HEK293 (cell line): ENCODE measurements around the gene CYP27A1.
A peak's percentile ranks its signal among the peaks of the same experiment; 100 is the strongest.

Experiments used
- CTCF ChIA-PET: fragments of 350-600 bp; formaldehyde crosslinking; extraction: SDS; loops from one replicate; lab custom pipeline; 2021; ENCODE audit warnings: antibody characterized with exemption; lab: Yijun Ruan, JAX
- POLR2A ChIA-PET: fragments of 300-600 bp; formaldehyde crosslinking; extraction: SDS; loops from one replicate; lab custom pipeline; 2020; ENCODE audit warnings: antibody characterized with exemption, inconsistent platforms; lab: Yijun Ruan, JAX
- H3K27ac ChIP-seq: fragments of 200-500 bp; sonication (Bioruptor generic); 2 replicates; pipeline ENCODE4 v1.5.1; 2014; ENCODE audit warnings: low read depth, low read length, control low read depth, inconsistent platforms; ENCODE audit errors: extremely low read depth
- H3K36me3 ChIP-seq, 2 experiments: fragments of 200-500 bp in 1 of 2; sonication (Bioruptor generic) in 1 of 2; 1 replicate in 1 of 2; 2 replicates in 1 of 2; pipeline ENCODE4 v1.5.1; 2014 to 2017; ENCODE audit warnings: inconsistent platforms in 2 of 2, low read length in 2 of 2; ENCODE audit not compliant: control insufficient read depth in 2 of 2, insufficient read depth in 1 of 2
- H3K4me1 ChIP-seq: fragments of 200-500 bp; sonication (Bioruptor generic); 2 replicates; pipeline ENCODE4 v1.5.1; 2014; ENCODE audit warnings: mild to moderate bottlenecking, low read length, inconsistent platforms; ENCODE audit not compliant: control insufficient read depth, insufficient read depth
- H3K4me3 ChIP-seq: 2 replicates; pipeline ENCODE4 v1.5.1; 2011; ENCODE audit warnings: low read depth, mild to moderate bottlenecking, control low read depth, low read length, moderate library complexity
- H3K9me3 ChIP-seq: fragments of 200-500 bp; sonication (Bioruptor generic); 2 replicates; pipeline ENCODE4 v1.5.1; 2014; ENCODE audit warnings: low read depth, low read length, inconsistent platforms; ENCODE audit not compliant: control insufficient read depth, insufficient read depth
- EGR2 ChIP-seq: fragments of 450-650 bp; formaldehyde crosslinking; IDR thresholded peaks from 2 replicates; pipeline ENCODE4 v1.5.1; 2016; ENCODE audit warnings: low read depth, missing biosample characterization, missing genetic modification characterization
- HOXC10 ChIP-seq: sonication (generic); formaldehyde crosslinking; IDR thresholded peaks from 2 replicates; pipeline ENCODE4 v1.8.1; 2023; ENCODE audit warnings: mild to moderate bottlenecking, missing genetic modification reagents
- PRDM6 ChIP-seq: fragments of 450-650 bp; formaldehyde crosslinking; IDR thresholded peaks from 2 replicates; pipeline ENCODE4 v1.5.1; 2017; ENCODE audit warnings: missing biosample characterization, missing genetic modification characterization
- SP3 ChIP-seq: fragments of 450-650 bp; formaldehyde crosslinking; IDR thresholded peaks from 2 replicates; pipeline ENCODE4 v1.5.1; 2016; ENCODE audit warnings: missing biosample characterization, missing genetic modification characterization
- ZFHX2 ChIP-seq: fragments of 450-650 bp; formaldehyde crosslinking; conservative IDR thresholded peaks from 2 replicates; pipeline ENCODE4 v1.5.1; 2016; ENCODE audit warnings: missing biosample characterization, missing genetic modification characterization
- ZFP3 ChIP-seq: fragments of 450-650 bp; formaldehyde crosslinking; IDR thresholded peaks from 2 replicates; pipeline ENCODE4 v1.5.1; 2016; ENCODE audit warnings: low read depth, missing biosample characterization, missing genetic modification characterization
- ZNF114 ChIP-seq: fragments of 450-650 bp; formaldehyde crosslinking; IDR thresholded peaks from 2 replicates; pipeline ENCODE4 v1.5.0; 2017; ENCODE audit warnings: missing biosample characterization, missing genetic modification characterization
- ZNF140 ChIP-seq: fragments of 450-650 bp; formaldehyde crosslinking; IDR thresholded peaks from 2 replicates; pipeline ENCODE4 v1.5.1; 2016; ENCODE audit warnings: missing biosample characterization, missing genetic modification characterization
- ZNF148 ChIP-seq: fragments of 450-650 bp; formaldehyde crosslinking; IDR thresholded peaks from 2 replicates; pipeline ENCODE4 v1.5.0; 2017; ENCODE audit warnings: missing biosample characterization, missing genetic modification characterization, borderline replicate concordance
- ZNF16 ChIP-seq: fragments of 450-650 bp; formaldehyde crosslinking; IDR thresholded peaks from 2 replicates; pipeline ENCODE4 v1.5.1; 2016; ENCODE audit warnings: low read depth, missing biosample characterization, missing genetic modification characterization
- ZNF26 ChIP-seq: fragments of 450-650 bp; formaldehyde crosslinking; IDR thresholded peaks from 2 replicates; pipeline ENCODE4 v1.5.1; 2016; ENCODE audit warnings: missing biosample characterization, missing genetic modification characterization
- ZNF274 ChIP-seq, 2 experiments: fragments of 200-500 bp in 1 of 2; fragments of 450-650 bp in 1 of 2; sonication (Bioruptor generic) in 1 of 2; formaldehyde crosslinking in 1 of 2; IDR thresholded peaks; 2 replicates each; pipeline versions ENCODE4 v1.5.1 to v1.6.1; 2014 to 2016; ENCODE audit warnings: borderline replicate concordance in 1 of 2, inconsistent platforms in 1 of 2, low read length in 1 of 2, missing biosample characterization in 1 of 2, missing genetic modification characterization in 1 of 2
- ZNF350 ChIP-seq: fragments of 450-650 bp; formaldehyde crosslinking; IDR thresholded peaks from 2 replicates; pipeline ENCODE4 v1.5.0; 2017; ENCODE audit warnings: missing biosample characterization, mild to moderate bottlenecking, missing genetic modification characterization
- ZNF585B ChIP-seq: fragments of 450-650 bp; formaldehyde crosslinking; IDR thresholded peaks from 2 replicates; pipeline ENCODE4 v1.5.1; 2016; ENCODE audit warnings: missing biosample characterization, missing genetic modification characterization
- ZNF692 ChIP-seq: fragments of 450-650 bp; formaldehyde crosslinking; IDR thresholded peaks from 2 replicates; pipeline ENCODE4 v1.5.1; 2016; ENCODE audit warnings: missing biosample characterization, missing genetic modification characterization
- TF ChIP-seq, protein P1 (sequence below): fragments of 450-650 bp; formaldehyde crosslinking; IDR thresholded peaks from 2 replicates; pipeline ENCODE4 v1.5.1; 2016; ENCODE audit warnings: missing biosample characterization, missing genetic modification characterization

The CYP27A1 gene

GRCh38 chr2:218813771-218814460, 32.0 kb downstream of the CYP27A1 start:
- H3K4me3 ChIP-seq = no peak overlapping the region
- ChIA-PET CTCF (no interaction called here), POLR2A (no interaction called here)
- TF ChIP-seq ZNF350 = no peak
- no peak for TF ChIP-seq ZNF26 (tag by site-specific recombination)
- no peak for TF ChIP-seq ZNF692 (tag by site-specific recombination)
- TF ChIP-seq ZNF585B = no peak
- TF ChIP-seq ZNF148 (tag by site-specific recombination) = no peak
- TF ChIP-seq ZNF114 = no peak
- no peak for TF ChIP-seq PRDM6 (tag by site-specific recombination)
- TF ChIP-seq HOXC10 (CRISPR knock-in tag) = no peak
- no peak for TF ChIP-seq ZNF140 (tag by site-specific recombination)
- no peak for TF ChIP-seq ZNF16 (tag by site-specific recombination)
- TF ChIP-seq ZFHX2 (tag by site-specific recombination) = peak; percentile 72
- no peak for TF ChIP-seq ZNF274 (IDR thresholded peaks at IDR 0.05; ENCODE audit: low read length)
- TF ChIP-seq ZNF274 (tag by site-specific recombination; IDR thresholded peaks at IDR 0.05; ENCODE audit: borderline replicate concordance) = no peak
- no peak for TF ChIP-seq ZFP3 (tag by site-specific recombination)
- no peak for TF ChIP-seq SP3 (tag by site-specific recombination)
- peak; percentile 63; the same call in 1 of the 2 replicates for TF ChIP-seq EGR2
- TF ChIP-seq, protein P1, sequence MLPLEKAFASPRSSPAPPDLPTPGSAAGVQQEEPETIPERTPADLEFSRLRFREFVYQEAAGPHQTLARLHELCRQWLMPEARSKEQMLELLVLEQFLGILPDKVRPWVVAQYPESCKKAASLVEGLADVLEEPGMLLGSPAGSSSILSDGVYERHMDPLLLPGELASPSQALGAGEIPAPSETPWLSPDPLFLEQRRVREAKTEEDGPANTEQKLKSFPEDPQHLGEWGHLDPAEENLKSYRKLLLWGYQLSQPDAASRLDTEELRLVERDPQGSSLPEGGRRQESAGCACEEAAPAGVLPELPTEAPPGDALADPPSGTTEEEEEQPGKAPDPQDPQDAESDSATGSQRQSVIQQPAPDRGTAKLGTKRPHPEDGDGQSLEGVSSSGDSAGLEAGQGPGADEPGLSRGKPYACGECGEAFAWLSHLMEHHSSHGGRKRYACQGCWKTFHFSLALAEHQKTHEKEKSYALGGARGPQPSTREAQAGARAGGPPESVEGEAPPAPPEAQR (tag by site-specific recombination) = no peak
- TF ChIP-seq, all 188 proteins: peak for 2
- Histone ChIP-seq H3K27ac (no peak overlapping the region), H3K36me3 (no peaks in the 10 kb centered on the region), H3K9me3 (no peaks in the 10 kb centered on the region), H3K4me1 (no peaks in the 10 kb centered on the region)
